Fibroblast of mammary gland (primary cell): ENCODE measurements around the gene ZNF639.
A peak's percentile ranks its signal among the peaks of the same experiment; 100 is the strongest.

Experiments
- DNase-seq: peaks from one replicate; pipeline ENCODE4 v3.0.0-alpha.2; 2010; ENCODE audit warnings: low read depth
- H3K4me3 ChIP-seq: 2 replicates; pipeline ENCODE4 v1.5.1; 2011; ENCODE audit warnings: low read depth, mild to moderate bottlenecking, low read length, moderate library complexity; ENCODE audit not compliant: control insufficient read depth
- TF ChIP-seq, protein P1 (sequence below): conservative IDR thresholded peaks from 2 replicates; pipeline ENCODE4 v1.5.1; 2011; ENCODE audit warnings: low read depth, low read length, inconsistent platforms; ENCODE audit not compliant: control insufficient read depth, insufficient read depth

The ZNF639 gene

GRCh38 chr3:179333084-179333483, 10.3 kb downstream of the ZNF639 start:
- TF ChIP-seq, protein P1, sequence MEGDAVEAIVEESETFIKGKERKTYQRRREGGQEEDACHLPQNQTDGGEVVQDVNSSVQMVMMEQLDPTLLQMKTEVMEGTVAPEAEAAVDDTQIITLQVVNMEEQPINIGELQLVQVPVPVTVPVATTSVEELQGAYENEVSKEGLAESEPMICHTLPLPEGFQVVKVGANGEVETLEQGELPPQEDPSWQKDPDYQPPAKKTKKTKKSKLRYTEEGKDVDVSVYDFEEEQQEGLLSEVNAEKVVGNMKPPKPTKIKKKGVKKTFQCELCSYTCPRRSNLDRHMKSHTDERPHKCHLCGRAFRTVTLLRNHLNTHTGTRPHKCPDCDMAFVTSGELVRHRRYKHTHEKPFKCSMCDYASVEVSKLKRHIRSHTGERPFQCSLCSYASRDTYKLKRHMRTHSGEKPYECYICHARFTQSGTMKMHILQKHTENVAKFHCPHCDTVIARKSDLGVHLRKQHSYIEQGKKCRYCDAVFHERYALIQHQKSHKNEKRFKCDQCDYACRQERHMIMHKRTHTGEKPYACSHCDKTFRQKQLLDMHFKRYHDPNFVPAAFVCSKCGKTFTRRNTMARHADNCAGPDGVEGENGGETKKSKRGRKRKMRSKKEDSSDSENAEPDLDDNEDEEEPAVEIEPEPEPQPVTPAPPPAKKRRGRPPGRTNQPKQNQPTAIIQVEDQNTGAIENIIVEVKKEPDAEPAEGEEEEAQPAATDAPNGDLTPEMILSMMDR: no peak
- DNase-seq: no peak

GRCh38 chr3:179336345-179336929, 13.6 kb downstream of the ZNF639 start:
- TF ChIP-seq, protein P1: no peak
- DNase-seq: no peak
- no peak overlapping the region for H3K4me3 ChIP-seq

More at GRCh38 chr3:179333084-179333483, 10.3 kb downstream of the ZNF639 start:
- no peak overlapping the region for H3K4me3 ChIP-seq

- peak within 1 kb of the TSS; percentile 85 for H3K4me3 ChIP-seq
- DNase-seq: peak; percentile 95
- TF ChIP-seq, protein P1: no peak
Observed at GRCh38 chr3:179347345-179348194, 24.7 kb downstream of the ZNF639 start, which contains the start of gene MFN1. MFN1 (plus strand) TSS chr3:179347709; CDS start chr3:179348852, 1,143 bp downstream.

DNA sequence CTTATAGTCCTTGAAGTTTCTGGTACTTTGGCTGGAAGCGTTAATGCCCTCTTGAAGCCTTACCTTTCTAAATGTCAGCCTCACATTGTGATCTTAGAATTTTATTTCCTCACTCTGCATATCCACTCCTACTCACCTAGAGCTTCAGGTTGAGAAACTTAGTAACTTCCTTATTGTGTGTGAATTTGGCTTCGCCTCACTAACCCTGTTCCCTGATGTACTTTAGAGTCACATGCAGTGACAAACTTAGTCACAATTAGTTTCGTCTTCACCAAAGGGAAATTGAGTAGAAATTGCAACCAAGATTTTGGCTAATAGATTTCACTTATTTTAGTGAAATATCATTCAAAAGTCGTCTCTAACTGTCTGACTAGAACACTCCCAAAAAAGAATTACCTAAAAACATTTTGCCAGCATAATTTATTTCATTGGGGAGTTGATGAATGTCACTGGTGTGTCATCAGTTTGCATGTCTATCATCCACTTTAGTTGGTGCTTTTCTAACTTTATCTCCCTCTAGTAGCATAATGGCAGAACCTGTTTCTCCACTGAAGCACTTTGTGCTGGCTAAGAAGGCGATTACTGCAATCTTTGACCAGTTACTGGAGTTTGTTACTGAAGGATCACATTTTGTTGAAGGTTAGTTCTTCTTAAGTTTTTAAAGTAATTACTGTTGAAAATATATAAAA, 25.6 kb downstream of the ZNF639 start:
- TF ChIP-seq, protein P1: no peak
- peak overlapping the region; percentile 85 for H3K4me3 ChIP-seq
- DNase-seq: peak; percentile 1

DNA sequence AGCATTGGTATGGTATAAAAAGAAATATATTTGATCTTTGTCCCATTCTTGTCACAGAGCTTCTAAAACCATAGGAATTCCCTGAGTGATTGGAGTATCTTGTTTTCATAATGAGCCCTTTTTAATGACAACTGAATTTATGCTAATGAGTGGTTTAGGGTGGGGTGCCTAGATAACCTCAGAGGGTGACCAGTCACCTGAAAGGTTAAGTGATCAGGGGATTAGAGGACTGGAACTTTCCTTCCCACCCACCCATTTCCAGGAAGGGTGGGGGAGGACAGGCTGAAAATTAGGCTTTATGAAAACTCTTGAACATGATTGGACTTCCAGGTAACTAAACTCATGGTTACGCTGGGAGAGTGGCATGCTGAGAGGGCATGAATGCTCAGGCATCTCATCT, 33.2 kb downstream of the ZNF639 start:
- TF ChIP-seq, protein P1: no peak
- no peak for DNase-seq
- no peak overlapping the region for H3K4me3 ChIP-seq

- DNase-seq: no peak
- TF ChIP-seq, protein P1: no peak
- no peak overlapping the region for H3K4me3 ChIP-seq
Observed at GRCh38 chr3:179363332-179363731, 40.5 kb downstream of the ZNF639 start.
